NCI-H1436 (cell line): Measurements from ENCODE around the gene SLC25A41.
"Not testable (repeated sequence)": the region's sequence is repeated elsewhere in the genome, so short reads cannot be mapped to it uniquely, and the experiment has no call there.

Experiments used
- DNase-seq: peaks from one replicate; lab custom pipeline; 2025; lab: John Stamatoyannopoulos, UW

The SLC25A41 gene

DNA sequence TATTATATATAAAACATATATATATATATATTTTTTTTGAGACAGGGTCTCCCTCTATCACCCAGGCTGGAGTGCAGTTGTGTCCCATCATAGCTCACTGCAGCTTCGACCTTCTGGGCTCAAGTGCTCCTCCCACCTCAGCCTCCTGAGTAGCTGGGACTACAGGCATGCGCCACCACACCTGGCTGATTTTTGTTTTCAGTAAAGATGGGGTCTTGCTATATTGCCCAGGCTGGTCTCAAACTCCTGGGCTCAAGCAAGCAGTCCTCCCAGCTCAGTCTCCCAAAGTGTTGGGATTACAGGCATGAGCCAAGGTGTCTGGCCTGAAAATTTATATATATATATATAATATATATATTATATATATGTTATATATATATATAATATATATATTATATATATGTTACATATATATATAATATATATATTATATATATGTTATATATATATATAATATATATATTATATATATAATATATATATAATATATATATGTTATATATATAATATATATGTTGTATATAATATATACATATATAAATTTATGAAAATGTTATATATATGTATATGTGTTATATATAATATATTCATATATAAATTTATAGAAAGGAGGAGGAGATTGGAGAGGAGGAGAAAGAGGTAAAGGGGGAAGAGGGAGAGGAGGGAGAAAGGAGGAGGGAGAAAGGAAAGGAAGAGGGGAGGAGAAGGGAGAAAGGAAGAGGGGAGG, 4.7 kb downstream of the SLC25A41 start:
- DNase-seq, result not testable (repeated sequence)

DNA sequence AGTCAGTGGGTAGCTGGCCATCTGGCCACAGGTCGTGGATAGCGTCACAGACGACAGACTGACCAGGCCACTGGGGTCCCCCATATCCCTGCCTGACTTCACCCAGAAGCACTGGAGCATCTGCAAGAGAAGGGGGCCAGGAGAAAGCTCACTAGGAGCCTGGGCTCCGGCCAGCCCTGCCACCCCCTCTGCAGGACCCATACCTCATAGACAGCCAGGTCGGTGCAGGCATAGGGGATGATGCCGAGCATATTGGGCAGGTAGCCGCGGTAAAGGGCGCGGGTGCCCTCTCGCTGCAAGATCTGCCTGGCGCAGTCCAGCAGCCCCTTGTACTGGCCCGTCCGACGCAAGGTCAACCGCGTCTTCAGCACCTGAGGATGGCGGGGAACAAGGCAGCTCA, 6.4 kb downstream of the SLC25A41 start:
- no peak for DNase-seq

DNA sequence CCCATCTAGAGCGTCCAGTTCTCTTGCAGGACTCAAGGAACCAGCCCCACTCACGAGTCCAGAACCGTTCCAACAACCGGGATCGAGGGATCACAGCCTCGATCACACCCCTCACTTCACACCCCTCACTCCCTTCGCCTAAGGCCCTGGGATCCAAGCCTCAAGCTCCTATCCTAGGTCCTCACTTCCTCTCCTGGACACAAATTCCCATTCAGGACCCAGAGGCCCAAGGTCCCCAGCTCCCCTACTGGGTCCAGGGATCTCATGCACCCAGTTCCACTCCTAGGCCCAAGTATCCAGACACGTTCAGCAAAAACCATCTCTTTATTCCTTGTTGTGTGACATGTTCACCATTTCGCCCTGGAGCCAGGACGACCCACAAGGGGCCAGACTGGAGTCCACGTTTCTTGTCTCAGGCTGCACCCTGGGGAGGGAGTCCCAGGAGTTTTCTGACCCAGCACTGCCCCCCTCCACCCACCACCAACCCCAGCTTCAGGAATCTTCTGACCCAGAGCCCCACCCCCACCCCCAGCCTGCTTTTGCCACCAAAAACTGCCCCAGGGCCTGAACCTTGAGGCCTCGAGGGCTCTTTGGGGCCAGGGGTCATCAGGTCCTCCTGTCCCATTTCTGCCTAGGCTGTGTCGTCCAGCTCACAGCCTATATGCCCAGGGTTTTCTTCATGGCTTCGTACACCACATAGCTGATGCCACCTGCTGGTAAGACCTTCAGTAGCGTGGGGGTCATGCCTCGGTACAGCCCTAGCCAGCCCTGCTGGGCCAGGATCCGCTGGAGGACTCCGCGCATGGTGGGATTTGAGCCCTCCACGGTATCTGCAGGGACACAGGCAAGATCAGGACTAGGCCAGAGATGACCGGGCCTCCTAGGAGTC, 7.6 kb downstream of the SLC25A41 start:
- no peak for DNase-seq

DNA sequence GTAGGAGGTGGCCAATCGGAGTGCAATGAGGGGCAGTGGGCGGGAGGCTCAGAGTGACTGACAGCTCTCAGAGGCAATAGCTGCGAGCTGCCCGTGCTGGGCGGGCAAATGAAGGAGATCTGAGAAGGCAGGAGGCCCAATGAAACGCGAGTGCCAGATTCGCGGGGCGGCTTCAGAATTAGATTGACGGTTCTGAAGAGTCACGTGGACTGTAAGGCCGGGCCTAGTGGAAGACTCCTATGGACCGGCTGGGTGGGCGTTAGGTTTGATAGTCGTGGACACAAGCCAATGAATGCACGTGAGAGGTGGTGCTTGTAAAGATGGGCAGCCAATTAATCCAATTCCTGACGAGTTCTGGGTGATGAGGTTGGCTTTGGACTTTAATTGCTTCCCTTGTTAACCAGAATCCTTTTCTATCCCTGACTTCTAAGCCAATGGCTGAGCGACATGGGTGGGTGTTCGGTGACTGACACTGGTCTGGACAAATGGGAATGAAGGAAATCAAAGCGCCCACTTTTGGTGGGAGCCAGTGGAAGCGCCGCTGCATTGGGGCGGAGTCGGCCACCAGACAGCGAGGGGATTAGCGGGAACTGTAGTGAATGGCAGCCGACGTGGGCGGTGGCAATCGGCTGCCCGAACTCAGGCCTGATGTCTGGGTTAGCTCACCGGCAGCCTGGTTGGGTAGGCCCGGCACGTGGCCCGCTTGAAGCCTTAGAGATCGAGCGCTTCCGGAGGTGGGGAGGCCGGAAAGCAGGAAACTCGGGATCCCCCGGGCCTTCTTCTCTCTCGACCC, 8.4 kb downstream of the SLC25A41 start:
- peak; percentile 99 for DNase-seq

DNA sequence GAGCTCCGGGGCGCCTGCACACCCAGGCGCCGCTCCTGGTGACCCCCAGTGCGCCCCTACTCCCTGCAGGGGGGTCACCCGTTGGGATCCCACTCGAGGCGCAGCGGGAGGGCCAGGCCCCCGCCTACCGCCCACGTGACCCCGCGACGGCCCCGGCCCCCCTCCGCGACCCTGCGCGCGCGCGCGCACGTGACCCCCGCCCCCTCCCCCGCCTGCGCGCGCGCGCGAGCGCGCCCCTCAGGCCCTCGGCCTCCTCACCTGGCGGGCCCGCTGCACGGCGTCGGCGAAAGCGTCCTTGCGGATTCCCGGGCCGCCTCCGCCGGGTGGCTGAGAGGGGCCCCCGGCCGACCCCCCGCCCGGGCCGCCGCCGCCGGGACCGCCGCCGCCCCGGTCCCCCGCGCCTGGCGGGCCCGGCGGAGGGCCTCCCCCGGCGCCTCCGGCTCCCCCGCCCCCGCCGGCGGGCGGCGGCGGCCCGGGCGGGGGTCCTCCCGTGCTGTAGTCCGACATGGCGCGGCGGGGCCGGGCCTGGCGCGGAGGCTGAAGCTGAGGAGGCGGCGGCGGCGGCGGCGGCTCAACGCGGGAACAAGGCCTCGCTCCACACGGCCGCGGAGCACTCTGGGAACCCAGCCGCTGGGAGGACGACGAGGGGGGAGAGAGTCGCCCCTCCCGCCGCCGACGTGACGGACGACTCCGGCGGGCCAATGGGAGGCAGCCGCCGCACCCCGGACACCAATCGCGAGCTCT, 9.2 kb downstream of the SLC25A41 start, which contains the start of gene KHSRP:
Gene KHSRP, minus strand, starts transcription at position 617 of the 744 bp plus-strand sequence. Its CDS starts 110 bp downstream, at position 507.
- DNase-seq, result no peak

DNA sequence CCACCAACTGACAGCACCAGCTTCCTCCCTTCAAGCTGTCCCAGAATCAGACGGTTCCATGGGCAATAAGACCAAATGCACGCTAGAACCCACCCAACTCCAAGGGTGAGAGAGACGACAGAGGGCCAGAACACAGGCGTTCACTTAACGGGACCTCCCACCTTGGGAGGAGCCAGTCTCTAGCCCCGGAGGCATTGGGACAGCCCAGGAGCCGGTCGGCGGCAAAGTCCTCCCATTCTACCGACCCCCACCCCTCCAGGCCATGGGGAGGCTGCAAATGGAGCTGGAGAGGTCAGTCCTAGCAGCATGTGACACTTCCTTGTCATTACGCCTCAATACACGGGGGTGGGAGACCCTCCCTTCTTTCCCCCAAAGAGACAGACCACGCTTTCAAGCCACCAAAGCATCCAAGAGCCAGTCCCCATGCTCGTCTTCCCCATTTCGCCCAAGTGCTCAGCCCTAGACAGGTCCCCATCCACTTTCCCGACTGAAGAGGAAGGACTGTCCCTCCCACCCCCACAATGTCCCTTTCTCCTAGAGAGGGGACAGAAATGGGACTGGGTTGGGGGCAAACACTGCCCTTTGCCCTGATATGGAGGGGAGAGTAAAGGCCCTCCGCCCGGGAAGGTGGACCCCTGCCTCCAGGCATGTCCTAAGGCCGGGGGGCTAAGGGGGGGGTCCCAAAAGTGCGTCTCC, 9.9 kb downstream of the SLC25A41 start:
- DNase-seq, result no peak

DNA sequence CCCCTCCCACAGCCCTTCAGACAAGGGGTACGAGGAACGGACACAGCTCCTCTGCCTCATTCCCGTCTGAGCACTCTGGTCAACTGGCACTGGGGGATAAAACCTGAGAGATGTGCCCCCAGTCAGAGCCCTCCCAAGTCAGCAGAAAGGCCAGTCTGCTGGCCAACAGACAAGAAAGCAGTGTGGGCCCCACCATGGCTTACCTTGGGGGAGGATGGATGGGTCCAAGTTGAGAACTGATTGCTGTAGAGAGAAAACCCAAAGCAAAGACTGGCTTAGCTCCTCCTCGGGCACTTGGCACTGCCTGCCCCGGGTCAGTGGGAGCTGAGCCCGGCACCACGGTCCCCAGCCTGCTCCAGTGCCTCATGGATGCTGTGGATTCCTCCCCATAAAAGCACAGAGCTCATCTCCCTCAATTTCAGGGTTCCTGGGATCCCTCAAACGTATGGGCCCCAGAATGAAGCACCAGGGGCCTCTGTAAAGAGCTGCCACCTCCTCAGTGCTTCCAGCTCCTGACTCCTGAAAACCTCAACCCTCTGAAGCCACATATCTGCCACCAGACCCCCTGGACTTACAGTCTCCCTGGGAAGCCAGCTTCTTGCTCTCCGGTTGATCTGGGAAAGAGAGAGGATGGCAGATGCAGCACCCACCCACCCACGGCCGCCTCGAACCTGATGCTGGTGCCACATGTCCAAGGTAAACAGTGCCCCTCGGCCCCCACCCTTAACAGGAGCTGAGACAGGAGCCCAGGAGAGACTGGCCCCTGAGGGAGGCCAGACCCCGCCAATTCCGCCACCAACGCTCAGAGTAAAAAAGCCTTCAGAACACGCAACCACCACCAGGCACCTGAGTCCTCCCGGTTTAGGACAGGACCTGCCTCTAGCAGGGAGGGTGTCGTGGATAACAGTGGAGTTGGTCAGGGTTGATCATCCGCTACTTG, 12.2 kb downstream of the SLC25A41 start:
- no peak for DNase-seq

DNA sequence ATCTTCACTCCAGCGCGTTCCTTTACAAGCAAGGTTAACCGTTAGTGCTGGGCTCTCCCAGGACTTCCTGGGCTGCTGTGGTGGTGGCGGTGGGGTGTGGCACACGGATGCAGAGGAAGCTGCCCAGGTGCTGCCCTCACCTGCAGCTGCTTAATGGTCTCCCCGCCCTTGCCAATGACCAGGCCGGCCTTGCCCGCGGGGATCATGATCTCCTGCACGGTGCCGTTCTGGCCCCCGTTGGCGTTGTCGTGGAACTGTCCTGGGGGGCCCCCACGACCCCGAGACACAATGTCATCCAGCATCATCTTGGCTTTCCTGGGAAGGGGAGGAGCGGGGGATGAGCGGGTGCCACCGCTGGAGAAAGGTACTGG, 15.0 kb downstream of the SLC25A41 start:
- no peak for DNase-seq

DNA sequence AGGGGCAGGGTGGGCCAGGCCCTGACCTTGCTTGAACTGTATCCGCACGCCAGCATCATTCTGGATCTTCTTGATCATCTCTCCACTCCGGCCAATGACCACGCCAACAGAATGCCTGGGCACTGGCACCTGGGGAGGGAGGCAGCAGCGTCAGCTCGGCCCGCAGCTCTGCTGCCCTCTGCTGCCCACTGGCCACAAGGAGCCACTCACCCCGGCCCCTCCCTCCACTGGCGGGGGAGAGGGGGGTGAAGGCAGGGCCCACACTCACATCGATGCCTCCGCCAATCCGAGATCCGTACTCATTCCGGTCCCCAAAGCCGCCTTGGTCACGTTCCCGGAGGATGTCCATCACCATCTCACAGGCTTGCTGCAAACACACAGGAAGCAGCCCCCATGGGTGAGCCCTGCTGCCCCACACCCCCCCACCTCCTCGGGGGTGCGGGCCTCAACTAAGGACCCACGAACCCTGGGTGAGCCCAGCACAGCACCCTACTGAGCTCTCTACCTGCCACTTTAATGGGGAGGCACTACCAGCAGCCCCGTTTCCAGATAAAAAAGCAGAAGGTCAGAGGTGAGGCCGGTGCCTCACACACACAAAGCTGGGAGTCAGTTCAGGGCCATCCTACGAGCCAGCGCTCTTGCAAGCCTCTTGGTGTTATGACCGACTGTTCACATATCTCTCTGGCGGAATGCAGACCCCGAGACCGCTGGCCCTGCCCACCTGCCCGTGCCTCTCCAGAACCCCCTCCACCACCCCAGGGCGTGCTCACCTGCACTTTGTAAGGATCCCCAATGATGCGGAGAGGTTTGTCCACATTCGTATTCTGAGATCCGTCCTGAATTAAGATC, 15.6 kb downstream of the SLC25A41 start:
- DNase-seq, result no peak

DNA sequence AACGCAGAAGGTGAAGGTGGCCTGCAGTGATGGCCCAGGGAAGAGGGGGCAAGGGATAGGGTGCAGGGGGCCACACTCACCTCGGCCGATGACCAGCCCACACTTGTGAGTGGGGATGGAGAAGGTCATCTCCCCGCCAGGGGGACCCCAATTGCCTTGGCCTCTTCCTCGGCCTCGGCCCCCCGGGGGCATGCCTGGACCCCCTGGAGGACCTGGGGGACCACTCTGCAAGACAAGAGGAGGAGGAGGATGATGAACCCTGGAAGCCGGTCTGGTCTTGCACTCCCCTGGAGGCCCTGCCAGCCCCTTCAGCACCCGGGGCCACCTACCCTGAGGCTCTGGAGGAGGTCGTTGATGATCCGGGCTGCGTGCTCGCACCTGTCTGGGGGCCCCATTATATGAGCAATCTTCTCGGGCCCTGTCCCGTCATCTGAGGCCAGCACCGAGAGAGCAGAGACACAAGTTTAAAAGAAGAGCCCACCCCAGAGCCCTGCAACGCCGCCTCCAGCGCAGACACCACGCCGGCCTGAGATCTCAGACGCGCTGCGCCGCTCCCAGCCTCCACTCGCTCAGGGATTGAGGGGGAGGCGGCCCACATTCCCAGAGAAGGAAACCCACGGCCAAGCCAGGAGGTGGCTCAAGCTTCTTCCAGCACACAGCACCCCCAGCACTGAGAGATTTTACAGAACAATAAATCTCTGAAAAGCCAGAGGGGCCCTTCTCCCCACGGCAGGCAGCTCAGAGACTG, 16.7 kb downstream of the SLC25A41 start:
- DNase-seq, result no peak

DNA sequence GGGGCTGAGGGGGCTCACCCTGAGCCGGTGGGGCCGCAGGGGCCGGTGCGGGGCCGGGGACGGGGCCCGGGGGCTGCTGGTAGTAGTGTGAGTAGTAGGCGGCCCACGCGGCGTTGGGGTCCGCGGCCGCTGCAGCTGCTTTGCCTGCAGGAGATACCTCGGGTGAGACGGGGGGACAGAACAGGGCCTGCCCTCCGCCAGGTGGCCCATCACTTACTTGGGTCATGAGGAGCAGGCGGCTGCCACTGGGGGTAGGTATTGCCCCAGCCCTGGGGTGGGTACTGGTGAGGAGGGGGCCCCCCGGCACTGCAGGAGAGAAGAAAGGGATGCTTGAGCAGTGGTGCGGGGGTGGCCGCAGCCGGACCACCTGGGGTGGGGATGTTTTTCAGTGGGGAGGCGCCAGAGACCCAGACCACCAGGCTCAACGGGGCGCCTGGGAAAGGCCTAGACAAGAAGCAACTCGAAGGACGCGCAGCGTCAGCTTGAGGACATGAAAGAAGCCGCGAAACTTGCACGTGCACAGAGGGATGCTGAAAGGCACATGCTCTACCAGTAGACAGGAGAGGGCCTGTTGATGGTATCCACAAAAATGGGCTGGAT, 17.9 kb downstream of the SLC25A41 start:
- DNase-seq, result no peak

DNA sequence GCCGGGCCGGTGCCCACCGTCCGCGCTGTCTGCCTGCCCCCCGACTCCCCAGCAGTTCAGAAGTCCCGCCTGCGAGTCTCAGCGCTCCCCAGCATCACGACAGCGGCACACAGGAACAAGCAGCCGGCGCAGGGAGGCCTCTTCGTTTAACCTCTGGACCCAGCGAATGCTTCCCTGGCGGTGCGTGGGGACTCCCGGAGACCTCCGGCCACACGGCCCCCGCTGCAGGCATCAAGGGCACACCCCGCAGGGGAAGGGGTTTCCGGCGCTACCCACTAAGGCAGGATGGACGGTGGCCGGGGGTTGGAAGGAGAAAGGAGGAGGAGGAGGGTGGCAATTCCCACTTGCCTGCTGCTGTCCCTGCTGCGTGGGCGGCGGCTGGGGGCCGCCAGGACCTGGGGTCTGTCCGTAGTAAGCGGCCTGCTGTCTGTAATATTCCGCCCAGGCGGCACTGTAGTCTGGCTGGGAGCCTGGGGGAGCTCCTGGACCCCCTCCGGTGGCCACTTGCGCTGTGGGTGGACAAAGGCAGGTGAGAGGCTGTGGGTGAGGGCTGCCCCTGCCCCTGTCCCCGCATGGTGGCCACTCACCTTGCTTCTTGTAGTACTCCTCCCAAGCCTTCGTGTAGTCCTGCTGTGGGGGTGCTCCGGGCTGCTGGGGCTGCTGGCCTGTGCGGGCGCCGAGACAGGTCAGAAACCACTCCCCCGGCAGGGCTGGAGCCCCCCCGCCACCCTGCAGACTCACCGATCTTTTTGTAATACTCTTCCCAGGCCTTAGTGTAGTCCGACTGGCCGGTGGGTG, 18.6 kb downstream of the SLC25A41 start:
- DNase-seq, result no peak

DNA sequence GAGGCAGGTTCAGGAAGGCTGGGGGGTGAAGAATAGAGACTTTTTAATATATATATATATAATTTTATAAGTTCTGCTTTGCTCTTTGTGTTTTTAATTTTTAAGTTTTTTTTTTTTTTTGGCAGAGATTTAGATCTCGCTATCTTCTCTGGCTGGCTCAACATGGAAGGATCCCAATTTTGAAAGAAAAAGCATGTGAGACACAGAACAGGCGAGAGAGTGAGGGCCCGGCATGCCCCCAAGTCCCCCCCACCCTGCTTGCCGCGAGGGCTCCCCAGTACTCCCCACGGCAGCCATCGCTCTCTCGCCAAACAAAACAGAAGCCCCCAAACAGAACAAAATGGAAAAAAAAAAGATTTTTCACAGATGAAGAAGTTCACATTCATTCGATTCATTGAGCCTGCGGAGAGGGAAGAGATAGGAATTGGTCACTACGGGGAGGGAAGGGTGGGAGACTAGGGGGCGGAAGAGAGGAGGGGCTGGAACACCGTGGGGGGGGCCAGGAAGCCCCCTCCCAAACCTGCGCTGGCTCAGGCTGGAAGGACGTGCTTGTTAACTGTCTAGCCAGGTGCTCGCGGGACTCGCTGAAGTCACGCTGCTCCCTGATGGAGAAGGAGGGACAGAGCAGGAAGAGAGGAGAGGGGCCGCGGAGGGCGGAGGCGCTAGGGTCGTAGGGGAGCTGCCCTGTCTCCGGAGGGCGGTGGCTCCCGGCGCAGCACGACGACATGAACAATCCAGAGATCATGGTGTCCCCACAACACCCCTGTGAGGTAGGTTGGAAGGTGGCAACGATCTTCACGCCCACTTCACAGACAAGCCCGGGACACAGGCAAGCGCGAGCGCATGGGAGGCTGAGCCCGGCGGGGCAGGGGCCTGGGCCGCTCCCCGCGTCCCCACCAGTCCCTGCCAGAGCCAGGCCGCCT, 19.6 kb downstream of the SLC25A41 start:
- no peak for DNase-seq

DNA sequence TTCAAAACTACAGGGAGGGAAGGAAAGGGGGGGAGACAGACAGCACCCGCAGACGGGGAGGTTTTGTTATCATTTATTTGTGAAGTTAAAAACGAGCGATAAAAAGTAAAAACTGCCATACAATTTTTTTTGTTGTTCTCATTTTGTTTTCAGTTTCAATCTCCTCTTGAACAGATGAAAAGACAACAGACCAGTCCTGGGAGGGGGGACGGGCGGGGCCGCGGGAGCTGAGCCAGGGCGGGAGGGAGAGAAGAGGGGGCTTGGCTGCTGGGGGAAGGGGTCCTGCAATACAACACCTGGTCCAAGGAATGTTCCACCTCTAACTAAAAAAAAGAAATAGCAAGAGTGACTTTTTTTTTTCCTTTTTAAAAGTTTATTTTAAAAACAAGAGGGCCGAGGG, 20.3 kb downstream of the SLC25A41 start:
- DNase-seq, result no peak

DNA sequence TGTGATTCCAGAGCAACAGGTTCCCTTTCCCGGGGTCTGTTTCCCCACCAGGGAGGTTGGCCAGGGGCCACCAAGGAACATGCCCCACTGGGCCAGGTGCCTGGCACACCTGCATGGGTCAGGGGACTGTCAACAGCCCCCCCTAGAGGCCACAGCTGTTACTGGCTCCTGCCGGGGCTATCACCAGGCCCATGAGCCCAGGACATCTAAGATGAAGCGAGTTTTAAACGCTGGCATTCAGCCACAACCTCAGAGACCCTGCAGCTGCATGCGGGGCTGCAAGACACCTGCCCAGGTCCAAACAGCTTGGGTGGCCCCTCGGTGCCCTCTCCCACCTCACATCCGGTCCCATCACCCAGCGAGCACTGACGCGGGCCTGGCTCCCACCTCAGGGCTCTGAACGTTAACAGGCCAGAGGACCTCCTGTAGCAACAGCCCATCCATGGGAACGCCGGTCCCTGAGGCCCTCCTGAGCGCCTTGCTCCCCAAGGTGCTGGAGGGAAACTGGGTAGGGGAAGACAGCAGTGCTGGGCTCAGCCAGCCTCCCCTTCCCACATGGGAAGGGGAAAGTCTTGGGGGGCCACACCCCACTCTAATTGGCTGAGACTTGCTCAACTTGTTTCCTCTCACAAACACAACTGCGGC, 21.0 kb downstream of the SLC25A41 start:
- DNase-seq, result peak; percentile 36
